Ishikawa (cell line): ENCODE data around the gene TSPAN18.

Source experiments
- CEBPB ChIP-seq: IDR thresholded peaks from 2 replicates; pipeline ENCODE4 v1.6.1; 2012
- CREB1 ChIP-seq: IDR thresholded peaks from 2 replicates; pipeline ENCODE4 v1.6.1; 2012; ENCODE audit warnings: low read depth
- EGR1 ChIP-seq: IDR thresholded peaks from 2 replicates; pipeline ENCODE4 v1.6.1; 2012
- EP300 ChIP-seq: IDR thresholded peaks from 2 replicates; pipeline ENCODE4 v1.6.1; 2012; ENCODE audit warnings: borderline replicate concordance
- FOXM1 ChIP-seq: IDR thresholded peaks from 2 replicates; pipeline ENCODE4 v1.6.1; 2012; ENCODE audit warnings: low read depth, borderline replicate concordance
- MAX ChIP-seq: IDR thresholded peaks from 2 replicates; pipeline ENCODE4 v1.6.1; 2012
- NFIC ChIP-seq: IDR thresholded peaks from 2 replicates; pipeline ENCODE4 v1.6.1; 2012
- RAD21 ChIP-seq: IDR thresholded peaks from 2 replicates; pipeline ENCODE4 v1.6.1; 2012; ENCODE audit warnings: low read depth
- REST ChIP-seq: IDR thresholded peaks from 2 replicates; pipeline ENCODE4 v1.6.1; 2012; ENCODE audit warnings: low read depth, mild to moderate bottlenecking
- TAF1 ChIP-seq: IDR thresholded peaks from 2 replicates; pipeline ENCODE4 v1.6.1; 2012; ENCODE audit warnings: low read depth, mild to moderate bottlenecking
- TCF12 ChIP-seq: IDR thresholded peaks from 2 replicates; pipeline ENCODE4 v1.6.1; 2012; ENCODE audit warnings: low read depth
- TEAD4 ChIP-seq: IDR thresholded peaks from 2 replicates; pipeline ENCODE4 v1.6.1; 2012
- USF1 ChIP-seq: IDR thresholded peaks from 2 replicates; pipeline ENCODE4 v1.6.1; 2012
- YY1 ChIP-seq: IDR thresholded peaks from 2 replicates; pipeline ENCODE4 v1.6.1; 2012; ENCODE audit warnings: low read depth
- ZBTB7A ChIP-seq: IDR thresholded peaks from 2 replicates; pipeline ENCODE4 v1.6.1; 2012; ENCODE audit warnings: low read depth

TSPAN18 gene

GRCh38 chr11:44741976-44742375 is 15.2 kb downstream of the TSPAN18 start:
- TF ChIP-seq YY1 (no peak), RAD21 (no peak), TEAD4 (no peak), REST (no peak), USF1 (no peak), MAX (no peak), CREB1 (no peak), ZBTB7A (no peak)

- no peak for TF ChIP-seq RAD21
- TF ChIP-seq TCF12, result no peak
- TF ChIP-seq EP300, result no peak
- TF ChIP-seq USF1, result no peak
- TF ChIP-seq CREB1, result no peak
- TF ChIP-seq FOXM1, result no peak
- TF ChIP-seq TEAD4, result no peak
- TF ChIP-seq CEBPB, result no peak
Measured at GRCh38 chr11:44742508-44743246, 15.9 kb downstream of the TSPAN18 start.

GRCh38 chr11:44743326-44743725 is 16.6 kb downstream of the TSPAN18 start:
- TF ChIP-seq NFIC (no peak), RAD21 (no peak), EGR1 (no peak), REST (no peak)

- TF ChIP-seq MAX, result no peak
- no peak for TF ChIP-seq TCF12
- TF ChIP-seq USF1, result no peak
- no peak for TF ChIP-seq CREB1
- no peak for TF ChIP-seq NFIC
- no peak for TF ChIP-seq TAF1
- TF ChIP-seq TEAD4, result no peak
- no peak for TF ChIP-seq EP300
- no peak for TF ChIP-seq EGR1
- no peak for TF ChIP-seq REST
- no peak for TF ChIP-seq YY1
- TF ChIP-seq CEBPB, result no peak
- no peak for TF ChIP-seq FOXM1
- TF ChIP-seq ZBTB7A, result no peak
- TF ChIP-seq RAD21, result no peak
Measured at GRCh38 chr11:44743959-44744557, 17.3 kb downstream of the TSPAN18 start.
